Testis (tissue), 2 donors: ENCODE data around the gene SPTLC2.

Source experiments
- CTCF ChIP-seq, 3 experiments: fragments of 450-650 bp in 2 of 3; fragments of 200-600 bp in 1 of 3; sonication (generic) in 1 of 3; IDR thresholded peaks; one replicate each; pipeline ENCODE4 v1.5.1; 2016 to 2019; ENCODE audit warnings: antibody characterized with exemption in 3 of 3, mild to moderate bottlenecking in 2 of 3, moderate library complexity in 1 of 3
- POLR2A ChIP-seq: fragments of 450-650 bp; IDR thresholded peaks from one replicate; pipeline ENCODE4 v1.6.1; 2017; ENCODE audit warnings: antibody characterized with exemption, mild to moderate bottlenecking, moderate library complexity

DNA sequence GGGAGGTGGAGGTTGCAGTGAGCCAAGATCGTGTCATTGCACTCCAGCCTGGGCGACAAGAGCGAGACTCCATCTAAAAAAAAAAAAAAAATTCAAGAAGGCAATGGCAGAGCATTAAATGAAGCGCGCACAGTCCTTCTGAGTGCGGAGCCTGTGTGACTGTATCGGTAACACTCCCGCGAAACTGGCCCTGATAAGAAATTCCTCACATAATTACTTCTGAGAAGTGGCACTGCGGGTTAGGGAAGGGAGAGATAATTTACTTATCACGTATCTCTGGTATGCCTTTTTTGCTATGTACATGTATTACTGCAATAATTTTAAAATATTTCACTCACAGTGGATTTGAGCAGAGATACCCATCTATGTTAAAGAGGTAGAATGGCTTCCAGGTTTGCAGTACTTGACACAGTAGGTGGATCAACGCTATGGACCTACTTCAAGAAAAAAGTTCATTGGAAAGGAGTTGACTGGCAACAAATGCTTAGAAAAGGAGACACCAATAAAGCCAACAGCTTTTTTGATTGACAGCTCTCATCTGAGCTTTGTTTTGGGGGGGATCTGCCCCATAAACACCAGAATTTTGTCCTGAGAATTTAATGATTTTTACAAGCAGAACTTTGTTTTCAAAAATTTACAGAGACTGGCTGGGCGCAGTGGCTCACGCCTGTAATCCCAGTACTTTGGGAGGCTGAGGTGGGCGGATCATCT lies 29.2 kb upstream of the SPTLC2 start:
- TF ChIP-seq CTCF (IDR thresholded peaks at IDR 0.05) (no peak), POLR2A (no peak)
